ENCODE results near the gene TPP1.

TPP1 gene

DNA sequence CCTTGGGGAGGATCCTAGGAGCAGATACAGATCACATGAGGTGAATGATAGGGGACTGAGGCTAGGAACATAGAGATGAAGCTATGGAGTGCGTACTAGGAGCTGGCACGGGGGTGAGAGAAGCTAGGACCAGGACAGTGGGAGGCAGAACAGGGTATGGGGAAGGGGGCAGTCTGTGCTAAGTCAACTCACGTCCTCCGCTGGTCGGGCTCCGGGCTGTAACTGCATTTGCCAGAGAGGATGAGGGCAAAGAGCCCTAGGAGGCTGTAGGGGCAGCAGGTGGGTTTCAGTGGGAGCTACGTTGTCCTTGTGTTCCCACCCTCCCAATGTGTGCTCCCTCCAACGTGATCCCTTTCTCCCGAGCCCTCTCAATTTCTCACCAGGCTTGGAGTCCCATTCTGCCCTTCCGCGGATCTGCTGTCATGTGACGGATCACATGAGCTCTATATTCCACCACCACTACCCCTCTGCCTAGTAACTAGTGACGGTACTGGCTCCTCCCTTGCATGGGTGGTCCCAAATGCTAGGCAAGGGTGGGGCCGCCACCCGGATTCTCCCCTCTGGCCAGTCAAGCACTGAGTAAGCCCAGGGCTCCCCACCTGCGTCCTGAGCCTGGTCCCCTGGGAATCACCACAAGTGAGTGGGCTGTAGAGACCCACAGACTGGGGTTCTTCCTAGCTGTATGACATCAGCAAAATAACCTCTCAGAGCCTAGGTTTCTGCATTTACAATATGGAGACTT, at the start of gene TPP1:
TSS of gene TPP1 (minus strand) at position 419 of the 742 bp plus-strand sequence. CDS start at position 397, 22 bp downstream.
- peak; percentile 73 to 89 (median 77) for DNase-seq (ENCODE audit: low read depth in 2 of 3, low spot score in 1 of 3)

DNA sequence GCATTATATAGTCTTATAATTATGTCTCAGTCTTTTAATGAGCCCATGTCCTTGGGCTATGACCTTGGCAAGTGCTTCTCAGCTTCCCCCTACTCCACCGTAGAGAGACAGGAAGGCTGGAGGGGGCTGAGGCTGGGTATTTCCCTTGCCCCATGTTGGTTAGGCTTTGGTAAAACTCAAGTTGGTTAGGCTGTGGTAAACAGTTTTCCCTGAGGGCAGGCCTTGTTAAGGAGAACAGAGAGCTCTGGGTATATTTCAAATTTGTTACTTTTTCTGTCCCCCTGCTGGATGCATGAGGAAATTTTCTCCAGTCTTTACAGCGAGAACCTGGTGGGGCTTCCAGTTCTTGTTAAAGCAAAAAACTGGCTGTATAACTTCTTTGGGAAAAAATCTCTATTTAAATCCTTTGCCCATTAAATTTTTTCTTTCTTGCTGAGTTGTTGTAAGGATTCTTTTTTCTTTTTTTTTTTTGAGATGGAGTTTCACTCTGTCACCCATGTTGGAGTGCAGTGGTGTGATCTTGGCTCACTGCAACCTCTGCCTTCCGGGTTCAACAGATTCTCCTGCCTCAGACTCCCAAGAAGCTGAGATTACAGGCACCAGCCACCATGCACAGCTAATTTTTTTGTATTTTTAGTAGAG, 48.6 kb upstream of the TPP1 start:
- no peak for DNase-seq (ENCODE audit: low read depth in 2 of 3, low spot score in 1 of 3)

DNA sequence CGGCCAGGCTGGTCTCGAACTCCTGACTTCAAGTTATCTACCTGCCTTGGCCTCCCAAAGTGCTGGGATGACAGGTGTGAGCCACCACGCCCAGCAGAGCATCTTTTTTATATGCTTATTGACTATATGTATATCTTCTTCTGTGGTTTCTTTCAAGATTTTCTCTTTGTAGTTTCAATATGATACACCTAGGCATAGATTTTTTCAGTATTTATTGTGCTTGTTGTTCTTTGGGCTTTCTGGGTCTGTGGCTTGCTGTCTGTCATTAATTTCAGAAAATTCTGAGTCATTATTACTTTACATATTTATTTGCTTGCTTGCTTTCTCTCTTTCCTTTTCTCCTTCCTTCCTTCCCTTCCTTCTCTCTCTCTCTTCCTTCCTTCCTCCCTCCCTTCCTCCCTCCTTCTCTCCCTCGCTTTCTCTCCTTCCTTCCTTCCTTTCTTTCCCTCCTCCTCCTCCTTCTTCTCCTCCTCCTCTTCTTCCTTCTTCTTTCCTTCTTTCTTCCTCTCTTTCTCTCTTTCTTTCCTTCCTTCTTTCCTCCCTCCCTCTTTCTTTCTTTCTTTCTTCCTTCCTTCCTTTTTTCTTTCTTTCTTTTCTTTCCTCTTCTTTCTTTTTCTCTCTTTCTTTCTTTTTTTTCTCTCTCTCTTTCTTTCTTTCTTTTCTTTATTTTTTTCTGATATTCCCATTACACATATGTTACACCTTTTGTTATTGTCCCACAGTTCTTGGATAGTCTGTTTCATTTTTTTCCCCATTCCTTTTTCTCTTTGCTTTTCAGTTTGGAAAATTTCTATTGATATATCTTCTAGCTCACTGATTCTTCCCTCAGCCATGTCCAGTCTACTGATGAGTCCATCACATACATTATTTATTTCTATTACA, 47.3 kb upstream of the TPP1 start:
- no peak for DNase-seq (ENCODE audit: low read depth in 2 of 3, low spot score in 1 of 3)

DNA sequence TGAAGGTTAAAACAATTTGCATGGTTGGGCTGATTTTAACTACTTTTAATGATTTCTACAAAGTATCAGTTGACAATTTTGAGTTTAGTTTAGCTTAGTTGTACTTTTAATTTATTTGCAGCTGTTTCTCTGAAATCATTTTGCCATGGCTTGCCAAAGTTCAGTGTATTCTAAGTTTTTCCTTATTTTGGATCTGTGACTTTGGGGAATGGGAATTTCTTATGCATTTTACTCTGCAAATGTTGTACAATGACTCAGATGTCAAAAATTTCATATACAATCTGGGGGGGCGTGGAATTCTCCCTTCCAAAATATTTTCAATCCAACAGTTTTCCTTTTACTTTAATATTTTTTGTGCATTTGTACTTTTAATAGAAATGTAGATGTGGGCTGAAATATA, 45.3 kb upstream of the TPP1 start:
- DNase-seq (ENCODE audit: low read depth in 2 of 3, low spot score in 1 of 3) = no peak

DNA sequence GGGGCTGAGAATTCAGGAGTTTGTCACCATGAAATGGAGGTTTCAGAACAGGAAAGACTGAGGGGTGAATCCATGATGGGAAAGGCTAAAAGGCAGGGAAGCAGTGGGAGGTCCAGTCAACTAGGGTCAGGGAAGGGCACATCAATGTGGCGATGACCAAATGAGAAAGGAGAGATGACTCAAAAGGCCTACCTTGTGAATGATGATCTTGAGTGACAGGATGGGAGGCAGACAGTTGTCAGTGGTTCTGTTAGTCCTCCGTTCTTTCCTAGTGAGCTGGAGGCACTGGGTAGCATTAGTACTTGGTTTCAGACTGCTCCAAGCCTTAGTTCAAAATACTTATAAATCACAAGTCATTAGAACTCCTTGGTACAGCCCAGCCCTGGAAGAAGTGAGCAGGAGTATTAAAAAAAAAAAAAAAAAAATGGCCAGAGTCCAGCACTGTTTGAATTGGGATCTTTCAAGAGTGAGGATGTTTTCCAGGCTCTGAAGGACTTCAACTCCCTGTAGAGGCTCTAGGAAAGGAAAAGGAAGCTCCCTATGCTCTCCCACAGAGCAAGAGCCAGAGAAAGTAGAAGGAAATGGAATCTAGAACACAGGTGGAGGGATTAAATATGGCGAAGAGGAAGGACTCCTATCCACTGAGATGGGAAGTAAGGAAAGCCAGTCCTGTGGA, 44.7 kb upstream of the TPP1 start:
- no peak for DNase-seq (ENCODE audit: low read depth in 2 of 3, low spot score in 1 of 3)

DNA sequence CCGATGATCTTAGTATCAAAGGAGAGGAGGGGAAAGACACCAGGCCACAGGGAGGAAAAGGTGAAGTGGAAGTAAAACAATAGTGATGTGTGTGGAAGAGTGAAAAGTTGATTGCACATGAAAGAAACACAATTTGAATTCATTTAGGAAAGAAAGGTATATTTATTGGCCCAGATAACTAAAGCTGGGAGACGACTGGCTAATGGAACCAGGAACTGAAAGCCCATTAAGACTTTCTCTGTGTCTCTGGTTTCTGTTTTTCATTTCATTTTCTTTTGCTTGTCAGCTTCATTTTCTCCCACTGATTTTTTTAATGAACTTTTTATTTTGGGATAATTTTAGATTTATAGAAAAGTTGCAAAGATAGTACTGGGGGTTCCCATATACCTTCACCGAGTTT, 41.5 kb upstream of the TPP1 start:
- DNase-seq (ENCODE audit: low read depth in 2 of 3, low spot score in 1 of 3) = no peak

DNA sequence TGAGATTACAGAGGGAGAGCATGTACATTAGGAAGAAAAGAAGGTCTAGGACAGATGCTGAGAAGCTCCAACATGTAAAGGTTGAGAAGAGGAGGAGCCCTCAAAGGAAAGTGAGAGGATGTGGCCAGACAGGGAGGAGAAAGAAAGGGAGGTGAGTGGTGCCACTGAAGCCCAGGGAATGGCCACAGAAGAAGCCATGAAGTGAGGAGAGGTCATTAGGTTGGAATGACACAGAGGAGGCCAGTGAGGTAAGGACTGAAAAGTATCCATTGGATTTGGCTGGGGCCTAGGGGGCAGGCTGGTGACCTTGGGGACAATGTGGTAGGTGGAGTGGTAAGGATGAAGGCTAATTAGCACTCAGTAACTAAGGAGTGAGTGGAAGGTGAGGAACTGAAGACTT, 39.4 kb upstream of the TPP1 start:
- DNase-seq (ENCODE audit: low read depth in 2 of 3, low spot score in 1 of 3) = no peak

DNA sequence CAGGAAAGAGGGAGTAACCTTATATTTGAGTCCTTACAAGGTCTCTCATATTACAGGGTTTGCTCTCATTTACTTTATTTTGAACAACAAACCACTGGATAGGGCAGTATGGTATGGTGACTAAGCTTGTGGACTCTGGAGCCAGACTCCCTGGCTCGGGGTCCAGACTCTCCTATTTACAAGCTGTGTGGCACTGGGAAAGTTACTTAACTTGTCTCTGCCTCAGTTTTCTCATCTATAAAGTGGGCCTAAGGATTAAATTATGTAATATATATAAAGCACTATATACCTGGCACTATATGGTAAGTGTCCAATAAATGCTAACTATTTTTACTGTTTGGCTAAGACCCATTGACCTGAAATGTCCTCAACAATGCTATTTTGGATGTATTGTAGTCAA, 38.1 kb upstream of the TPP1 start:
- DNase-seq (ENCODE audit: low read depth in 2 of 3, low spot score in 1 of 3) = no peak

DNA sequence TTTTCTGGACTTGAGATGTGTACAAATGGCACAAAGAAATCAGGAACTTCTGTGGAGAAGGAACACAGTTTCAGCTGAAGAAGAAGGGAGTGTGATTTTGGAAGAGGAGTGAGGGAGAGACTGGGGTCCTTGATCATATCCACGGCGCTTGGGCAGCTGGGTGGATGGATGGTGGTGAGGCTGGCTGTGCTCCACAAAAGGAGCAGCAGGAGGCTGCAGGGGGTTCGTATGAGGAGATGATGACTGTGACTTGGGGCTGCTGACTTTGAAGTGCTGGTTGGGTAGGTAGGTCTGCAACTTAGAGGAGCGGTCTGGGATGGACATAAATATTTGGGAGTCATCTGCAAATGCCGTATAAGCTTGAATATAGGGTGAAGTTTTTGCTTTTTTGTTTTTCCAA, 37.7 kb upstream of the TPP1 start:
- DNase-seq (ENCODE audit: low read depth in 2 of 3, low spot score in 1 of 3) = no peak

DNA sequence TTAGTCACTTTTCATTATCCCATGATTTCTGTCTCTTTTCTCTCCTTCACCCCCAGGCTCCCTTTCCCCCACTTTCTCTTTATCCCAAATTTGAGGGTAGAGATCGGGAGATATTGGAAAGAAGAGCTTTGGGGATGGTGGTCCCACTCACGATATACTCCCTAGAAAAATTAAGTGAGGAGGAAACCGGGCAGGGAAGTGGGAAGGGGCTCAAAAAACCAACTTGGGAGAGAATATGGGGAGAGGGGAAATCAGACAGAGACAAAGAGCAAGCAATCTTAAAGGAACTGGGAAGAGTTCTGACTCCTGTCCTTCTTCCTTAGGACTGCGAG, 37.3 kb upstream of the TPP1 start:
- DNase-seq (ENCODE audit: low read depth in 2 of 3, low spot score in 1 of 3) = no peak

DNA sequence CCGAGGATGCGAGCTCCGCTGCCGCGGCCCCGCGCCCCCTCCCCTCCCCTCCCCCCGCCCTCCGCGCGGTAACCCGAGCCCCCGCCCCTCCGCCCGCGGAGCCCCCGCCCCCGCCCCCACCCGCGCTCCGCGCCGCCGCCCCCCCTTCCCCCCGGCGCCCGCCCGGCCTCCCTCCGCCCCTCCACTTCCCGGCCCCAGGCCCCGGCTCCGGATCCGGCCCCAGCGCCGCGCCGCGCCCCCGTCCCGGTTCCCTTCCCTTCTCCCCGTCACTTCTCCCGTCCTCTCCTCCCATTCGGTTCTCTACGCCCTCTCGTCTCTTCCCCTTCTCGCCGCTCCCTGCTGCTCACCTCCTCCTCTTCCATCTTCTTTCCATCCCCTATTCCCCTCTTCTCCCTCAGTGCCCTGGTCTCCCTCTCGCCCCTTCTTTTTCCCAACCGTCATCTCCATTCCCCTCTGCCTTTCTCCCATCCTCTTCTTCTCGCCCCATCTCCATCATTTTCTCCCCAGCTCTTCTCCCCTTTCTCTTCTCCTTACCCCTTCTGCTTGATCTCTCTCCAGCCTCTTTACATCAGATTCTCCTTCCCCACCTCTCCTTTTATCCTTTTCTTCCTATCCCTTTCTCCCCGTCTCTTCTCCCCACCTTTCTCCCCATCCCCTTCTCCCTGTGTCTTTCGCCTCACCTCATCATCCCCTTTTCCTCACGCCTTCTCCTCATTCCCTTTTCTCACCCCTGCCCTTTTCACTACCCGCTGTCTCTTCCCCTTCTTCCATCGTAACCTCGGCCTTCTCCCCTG, 36.8 kb upstream of the TPP1 start, which contains the start of gene DCHS1:
TSS of gene DCHS1 (minus strand) at position 20 of the 794 bp plus-strand sequence. CDS start 14,196 bp downstream, outside the sequence.
- DNase-seq (ENCODE audit: low read depth in 2 of 3, low spot score in 1 of 3) = no peak

DNA sequence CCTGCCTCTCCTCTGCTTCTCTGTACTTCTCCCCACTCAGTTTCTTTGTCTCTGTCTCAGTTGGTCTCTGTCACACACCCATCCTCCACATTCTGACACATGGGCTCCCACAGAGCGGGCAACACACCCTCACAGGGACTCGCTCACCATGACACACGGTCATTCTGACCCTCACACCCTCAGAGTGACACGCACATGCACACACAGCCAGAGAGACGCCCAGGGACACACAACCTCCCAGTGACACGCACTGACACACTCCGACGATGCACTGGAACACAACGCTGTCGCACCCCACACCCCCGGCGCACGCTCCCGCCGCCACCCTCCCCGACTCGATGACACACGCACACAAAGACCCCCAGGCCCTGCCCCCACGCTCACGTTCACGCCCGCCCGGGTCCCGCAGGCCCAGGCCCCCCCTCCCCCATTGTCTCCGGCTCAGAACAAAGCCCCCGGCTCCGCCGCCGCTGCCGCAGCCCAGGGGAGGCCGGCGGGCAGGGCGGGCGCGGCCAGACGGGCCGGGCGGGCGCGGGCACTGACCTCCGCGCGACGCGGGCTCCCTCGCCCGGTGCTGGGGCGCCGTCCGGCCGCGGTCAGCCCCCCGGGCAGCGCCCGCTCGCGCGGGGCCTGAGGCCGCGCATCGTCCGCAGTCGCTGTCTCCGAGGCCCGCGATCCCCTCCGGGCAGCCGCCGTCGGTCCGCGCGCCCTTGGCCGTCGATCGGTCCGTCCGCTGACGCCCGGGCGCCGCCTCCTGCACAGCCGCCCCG, 36.0 kb upstream of the TPP1 start:
- DNase-seq (ENCODE audit: low read depth in 2 of 3, low spot score in 1 of 3) = no peak

DNA sequence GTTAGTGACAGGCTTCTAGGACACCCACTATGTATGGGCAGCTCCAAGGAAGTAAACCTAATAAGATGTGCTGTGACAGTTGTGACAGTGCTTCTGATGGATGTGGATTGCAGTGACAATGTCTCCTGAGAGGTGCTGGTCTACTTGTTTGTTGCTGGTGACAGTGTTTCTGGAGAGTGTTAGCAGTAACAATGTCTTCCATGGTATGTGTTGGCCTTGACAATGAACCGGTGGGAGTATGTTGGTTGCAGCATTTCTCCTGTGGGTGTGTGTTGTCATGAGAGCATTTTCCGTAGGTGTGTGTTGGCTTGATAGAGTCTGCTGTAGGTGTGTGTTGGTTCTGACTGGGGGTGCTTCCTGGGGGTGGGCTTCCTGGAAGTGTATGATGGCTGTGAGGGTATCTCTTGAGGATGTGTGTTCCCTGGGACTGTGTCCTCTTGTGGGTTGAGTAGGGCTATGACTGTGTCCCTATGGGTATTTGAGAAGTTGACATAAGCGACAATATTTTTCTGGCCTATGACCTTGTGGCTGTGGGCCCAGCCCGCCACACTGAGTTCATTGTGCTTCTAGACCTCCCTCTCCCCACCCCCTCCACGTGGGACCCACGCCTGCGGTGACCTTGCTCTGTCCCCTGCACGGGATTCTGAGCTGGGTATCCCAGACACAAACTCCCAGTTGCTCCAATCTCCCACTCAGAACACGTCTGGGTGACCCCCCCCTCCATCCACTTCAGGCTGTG, 35.2 kb upstream of the TPP1 start:
- no peak for DNase-seq (ENCODE audit: low read depth in 2 of 3, low spot score in 1 of 3)

DNA sequence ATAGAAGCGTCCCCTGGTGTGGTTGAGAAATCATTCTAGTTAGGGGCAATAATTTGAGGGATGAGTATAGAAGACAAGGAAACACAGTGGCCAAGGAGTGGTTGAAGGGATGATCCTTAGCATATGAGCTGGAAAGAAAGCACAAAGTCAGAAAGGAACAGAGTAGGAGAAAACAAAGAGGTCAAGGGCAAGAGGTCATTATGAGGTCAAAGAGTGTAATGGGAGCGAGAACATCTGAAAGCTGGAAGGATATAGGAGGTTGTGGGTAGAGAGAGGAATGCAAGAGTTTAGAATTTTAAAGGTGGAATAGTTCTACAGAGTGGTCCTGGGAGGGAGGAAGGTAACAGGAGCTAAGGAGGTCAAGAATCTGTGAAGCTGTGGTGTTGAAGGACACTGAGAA, 34.4 kb upstream of the TPP1 start:
- no peak for DNase-seq (ENCODE audit: low read depth in 2 of 3, low spot score in 1 of 3)

DNA sequence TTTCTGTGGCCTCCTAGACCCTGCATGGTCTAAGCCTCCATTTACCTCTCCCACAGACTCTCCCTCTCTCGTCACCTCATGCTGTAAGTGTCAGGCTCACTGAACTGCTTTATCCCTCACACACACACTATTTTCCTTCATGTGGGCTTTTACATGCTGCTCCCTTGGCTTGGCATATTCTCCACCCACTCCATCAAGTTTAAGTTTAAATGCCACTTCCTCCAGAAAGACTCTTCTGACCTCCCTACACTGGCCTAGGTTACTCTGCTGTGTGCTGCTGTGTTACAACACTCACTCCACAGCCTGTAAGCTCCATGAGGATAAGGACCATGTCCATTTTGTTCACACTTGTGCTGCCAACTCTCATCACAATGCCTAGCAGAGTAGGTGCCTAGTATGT, 33.9 kb upstream of the TPP1 start:
- DNase-seq (ENCODE audit: low read depth in 2 of 3, low spot score in 1 of 3) = no peak

DNA sequence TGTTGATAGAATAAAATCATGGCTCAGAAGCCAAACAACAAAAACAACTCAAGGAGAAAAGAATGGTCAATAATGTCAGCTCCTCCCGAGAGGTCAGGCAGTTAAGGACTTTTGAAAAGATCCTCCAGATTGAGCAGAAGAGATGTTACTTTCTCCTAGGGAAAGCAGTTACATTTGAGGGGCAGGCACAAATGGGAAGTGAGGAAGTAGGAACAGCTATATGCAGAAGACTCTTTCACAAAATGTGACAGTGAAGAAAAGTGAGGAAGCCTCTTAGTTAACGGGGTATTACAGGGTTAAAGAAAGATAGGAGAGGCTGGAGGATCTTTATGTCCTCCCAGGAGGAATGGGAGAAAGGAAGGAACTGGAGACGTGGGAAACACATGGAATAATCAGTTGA, 33.0 kb upstream of the TPP1 start:
- no peak for DNase-seq (ENCODE audit: low read depth in 2 of 3, low spot score in 1 of 3)

DNA sequence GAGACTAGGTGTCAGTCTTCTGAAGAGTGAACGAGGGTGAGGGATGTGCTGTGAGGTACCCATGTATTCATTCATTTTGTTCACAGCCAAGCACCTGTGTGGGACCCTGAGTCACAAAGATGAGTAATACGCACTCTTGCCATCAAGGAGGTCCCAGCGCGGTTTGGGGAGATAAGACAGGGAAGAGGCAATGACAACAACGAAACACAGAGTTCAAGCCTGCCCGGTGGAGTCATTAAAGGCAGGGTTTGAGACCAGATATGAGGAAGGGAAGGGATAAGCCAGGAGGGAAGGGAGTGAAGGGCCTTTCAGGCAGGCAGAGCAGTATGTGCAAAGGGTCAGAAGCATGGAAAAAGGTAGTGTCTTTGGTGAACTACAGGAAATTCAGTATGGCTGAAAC, 31.8 kb upstream of the TPP1 start:
- no peak for DNase-seq (ENCODE audit: low read depth in 2 of 3, low spot score in 1 of 3)

DNA sequence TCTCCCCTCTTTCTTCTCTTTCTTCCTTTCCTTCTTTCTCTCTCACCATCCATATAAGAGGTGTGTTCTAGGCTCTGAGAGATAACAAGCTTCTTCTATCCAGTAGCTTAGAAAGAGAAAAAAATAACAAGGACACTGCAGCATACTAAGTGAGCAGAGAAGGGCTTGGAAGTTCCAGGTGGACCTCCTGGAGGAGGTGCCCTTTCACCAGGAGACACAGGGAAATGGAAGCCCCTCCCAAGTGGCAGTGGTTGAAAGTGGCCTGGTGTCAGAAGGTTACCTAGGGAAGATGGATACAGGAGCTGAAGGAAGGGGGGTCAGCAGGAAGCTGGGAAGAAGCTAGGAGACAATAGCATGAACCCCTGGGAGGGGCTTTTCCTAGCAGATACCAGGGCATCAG, 30.9 kb upstream of the TPP1 start:
- DNase-seq (ENCODE audit: low read depth in 2 of 3, low spot score in 1 of 3) = no peak

DNA sequence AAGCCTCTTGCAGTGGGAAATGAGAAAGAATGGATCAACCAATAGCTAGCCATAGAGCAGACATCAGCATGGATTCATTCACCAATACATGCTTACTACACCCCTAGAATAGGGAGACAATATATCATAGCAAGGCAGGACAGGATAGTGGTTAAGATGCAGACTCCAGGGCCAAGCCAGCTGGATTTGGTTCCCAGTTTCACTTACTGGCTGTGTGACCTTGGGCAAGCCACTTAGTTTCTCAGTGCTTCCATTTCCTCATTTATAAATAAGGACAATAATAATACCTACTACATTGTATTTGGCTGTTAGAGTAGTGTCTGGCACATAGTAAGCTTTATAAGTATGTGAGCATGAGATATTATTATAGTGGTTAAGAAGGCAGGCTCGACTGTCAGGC, 29.3 kb upstream of the TPP1 start:
- DNase-seq (ENCODE audit: low read depth in 2 of 3, low spot score in 1 of 3) = no peak

All from stimulated activated CD4-positive, alpha-beta T cell treated with anti-CD3 and anti-CD28 coated beads, Interleukin-12 subunit alpha, Interleukin-12 subunit beta, amount 100 ng/mL, for 48 hours (primary cell).